Measurements from ENCODE around the gene FCGR1A. TPM values are rescaled to one million over a fixed set of nuclear protein-coding genes. Genes with fewer than 3 reads are reported as not detected.
"Not testable (repeated sequence)": the region's sequence is repeated elsewhere in the genome, so short reads cannot be mapped to it uniquely, and the experiment has no call there.

Gene FCGR1A
- 10 to 100 TPM in 1 of 6 experiments, 1 to 10 TPM in 5; 1.3 to 15.9 (median 3.6) TPM for total RNA-seq
- long read RNA-seq = 0 reads

DNA sequence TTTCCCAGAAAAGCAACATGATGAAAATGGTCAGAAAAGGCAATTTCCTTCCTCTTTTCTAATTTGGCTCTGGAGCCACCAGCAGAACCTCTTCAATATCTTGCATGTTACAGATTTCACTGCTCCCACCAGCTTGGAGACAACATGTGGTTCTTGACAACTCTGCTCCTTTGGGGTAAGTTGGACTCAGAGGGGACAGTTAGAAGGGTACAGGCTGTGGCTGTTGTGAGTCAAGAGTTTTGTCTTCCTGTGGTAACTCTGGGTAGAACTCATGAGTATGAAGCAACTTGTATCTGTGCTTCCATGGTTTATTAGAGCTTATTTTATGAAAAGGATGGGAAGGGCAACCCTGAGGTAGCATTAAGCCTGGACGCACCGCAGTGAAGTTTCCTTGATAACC lies at the start of gene FCGR1A:
TSS of gene FCGR1A (plus strand) at position 95 of the 400 bp plus-strand sequence. CDS start at position 145, 50 bp downstream.
- DNase-seq; H3K9me3 ChIP-seq; intact Hi-C loops (cut with DNase I); H3K27me3 ChIP-seq; H3K4me1 ChIP-seq; H3K27ac ChIP-seq; H3K36me3 ChIP-seq; H3K4me3 ChIP-seq: not testable (repeated sequence)
- peak in 2 of 4 donors; percentile 19 to 32 for ATAC-seq
- WGBS (ENCODE audit: insufficient coverage, low coverage, low lambda C conversion rate, missing lambda C conversion rate) = no CpG with 5 or more reads among the region's 2 CpGs

DNA sequence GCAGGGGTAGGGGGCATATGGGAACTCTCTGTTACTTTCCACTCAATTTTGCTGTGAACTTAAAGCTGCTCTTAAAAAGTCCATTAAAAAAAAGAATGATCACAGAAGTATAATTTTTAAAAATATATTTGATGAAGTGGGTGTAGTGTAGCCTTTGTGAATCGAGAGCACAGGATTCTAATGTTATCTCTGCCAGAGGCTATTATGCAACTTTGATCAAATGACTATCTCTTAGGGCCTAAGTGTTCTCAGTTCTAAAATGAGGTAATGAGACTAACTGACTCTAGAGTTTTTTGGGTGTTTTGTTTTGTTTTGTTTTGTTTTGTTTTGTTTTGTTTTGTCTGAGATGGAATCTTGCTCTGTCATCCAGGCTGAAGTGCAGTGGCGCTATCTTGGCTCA lies 49.7 kb upstream of the FCGR1A start:
- H3K27me3 ChIP-seq; H3K4me1 ChIP-seq; H3K9me3 ChIP-seq; H3K4me3 ChIP-seq; intact Hi-C loops (cut with DNase I); H3K36me3 ChIP-seq; H3K27ac ChIP-seq; DNase-seq: not testable (repeated sequence)
- WGBS (ENCODE audit: insufficient coverage, low coverage, low lambda C conversion rate, missing lambda C conversion rate) = no CpG with 5 or more reads among the region's 2 CpGs
- ATAC-seq = peak in 2 of 4 donors; percentile 41 to 62

DNA sequence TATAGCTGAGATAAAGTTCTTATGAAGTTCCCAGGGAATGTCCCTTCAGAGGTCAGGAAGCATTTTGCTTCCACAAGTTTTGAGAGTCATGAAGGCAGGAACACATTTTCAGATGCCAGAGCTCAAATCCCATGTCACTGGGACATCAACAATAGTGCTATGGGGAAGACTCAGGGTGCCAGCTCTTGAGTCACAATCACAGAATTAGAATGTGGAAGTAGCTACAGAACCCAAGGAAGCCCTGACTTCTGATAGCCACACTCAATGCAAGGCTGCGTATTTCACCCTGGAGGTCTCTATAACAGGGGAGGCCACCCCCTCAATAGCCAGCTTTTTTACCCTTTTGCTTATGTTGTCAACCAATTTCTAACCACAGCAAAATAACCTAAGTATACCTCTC lies 47.8 kb upstream of the FCGR1A start:
- no CpG with 5 or more reads among the region's 1 CpG for WGBS (ENCODE audit: insufficient coverage, low coverage, low lambda C conversion rate, missing lambda C conversion rate)
- H3K4me3 ChIP-seq; H3K4me1 ChIP-seq; intact Hi-C loops (cut with DNase I); H3K27ac ChIP-seq; H3K27me3 ChIP-seq; H3K9me3 ChIP-seq; DNase-seq; H3K36me3 ChIP-seq: not testable (repeated sequence)
- ATAC-seq = peak in 2 of 4 donors; percentile 65 to 79

DNA sequence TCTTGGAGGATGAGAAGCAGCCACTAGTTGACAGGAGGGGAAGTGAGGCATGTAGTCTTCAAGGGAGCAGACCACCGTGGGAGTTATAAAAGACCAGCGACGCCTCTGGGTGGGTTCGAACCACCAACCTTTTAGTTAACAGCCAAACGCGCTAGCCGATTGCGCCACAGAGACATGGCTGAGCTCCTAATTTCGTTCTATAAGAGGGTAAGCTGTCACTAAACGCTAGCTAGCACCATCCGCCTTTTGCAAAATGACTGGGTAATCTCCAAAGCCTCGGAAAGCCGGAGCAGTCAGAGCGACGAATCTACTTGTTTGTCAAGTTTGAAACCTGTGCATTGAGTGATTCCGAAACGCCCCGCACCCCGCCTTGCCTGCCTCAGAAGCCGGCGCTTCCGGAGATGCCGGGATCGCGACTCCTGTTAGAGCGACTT lies 42.3 kb upstream of the FCGR1A start:
- ATAC-seq = not testable (repeated sequence)

DNA sequence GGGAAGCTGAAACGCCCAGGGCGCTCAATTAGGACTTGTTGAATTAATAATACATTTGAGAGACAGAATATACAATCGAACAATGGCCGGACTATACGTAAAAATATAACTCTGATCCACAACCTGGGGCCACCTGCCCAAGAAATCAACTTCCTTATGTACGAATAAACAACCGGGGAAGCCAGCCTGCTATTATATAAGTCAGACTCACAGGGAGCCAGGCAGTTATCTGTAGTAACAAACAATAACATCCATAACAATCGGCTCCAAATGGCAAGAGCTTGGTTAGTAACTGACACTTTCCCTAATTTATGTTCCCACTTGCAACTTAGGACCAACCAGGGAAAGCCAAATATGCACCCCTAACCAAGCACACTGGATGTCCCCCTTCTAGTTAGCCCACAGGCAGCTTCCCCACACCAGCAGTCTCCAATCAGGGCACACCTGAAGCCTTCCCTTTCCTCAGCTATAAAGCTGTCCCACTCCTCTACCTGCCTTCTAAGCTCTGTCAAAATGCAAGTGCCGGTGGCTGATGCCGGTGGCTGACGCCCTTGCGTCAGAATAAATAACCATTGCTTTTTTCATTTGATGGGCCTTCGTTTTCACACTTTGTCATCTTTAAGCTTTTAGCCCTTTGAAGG lies 41.8 kb upstream of the FCGR1A start:
- H3K27ac ChIP-seq; H3K4me1 ChIP-seq; H3K27me3 ChIP-seq; ATAC-seq; H3K9me3 ChIP-seq; intact Hi-C loops (cut with DNase I); H3K4me3 ChIP-seq; DNase-seq; H3K36me3 ChIP-seq: not testable (repeated sequence)
- WGBS (ENCODE audit: insufficient coverage, low coverage, low lambda C conversion rate, missing lambda C conversion rate) = no CpG with 5 or more reads among the region's 13 CpGs

More for the DNA sequence above, 42.3 kb upstream of the FCGR1A start:
- H3K36me3 ChIP-seq; H3K4me3 ChIP-seq; H3K9me3 ChIP-seq; H3K27ac ChIP-seq; intact Hi-C loops (cut with DNase I); H3K27me3 ChIP-seq; DNase-seq; H3K4me1 ChIP-seq: not testable (repeated sequence)
- no CpG with 5 or more reads among the region's 26 CpGs for WGBS (ENCODE audit: insufficient coverage, low coverage, low lambda C conversion rate, missing lambda C conversion rate)

DNA sequence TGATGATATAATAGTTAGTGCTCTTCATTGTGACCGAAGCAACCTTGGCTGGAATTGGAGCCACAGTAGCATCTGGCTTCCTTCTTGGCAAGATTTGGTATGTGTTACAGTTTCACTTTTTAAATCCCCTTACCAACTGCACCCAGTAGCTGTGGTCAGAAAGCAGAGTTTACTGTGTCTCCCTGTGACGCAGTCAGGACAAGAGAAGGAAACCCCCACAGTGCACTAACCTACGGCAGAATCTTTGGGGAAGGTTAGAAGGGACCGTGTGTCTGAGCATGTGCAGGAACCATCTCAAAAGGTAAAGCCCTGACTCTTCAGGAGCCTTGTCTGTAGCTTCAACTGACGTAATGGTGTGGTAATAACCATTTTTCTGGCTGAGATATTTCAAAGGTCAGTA lies 40.6 kb upstream of the FCGR1A start:
- ATAC-seq; H3K4me3 ChIP-seq; H3K27ac ChIP-seq; H3K9me3 ChIP-seq; H3K36me3 ChIP-seq; DNase-seq; intact Hi-C loops (cut with DNase I); H3K4me1 ChIP-seq; H3K27me3 ChIP-seq: not testable (repeated sequence)
- WGBS (ENCODE audit: insufficient coverage, low coverage, low lambda C conversion rate, missing lambda C conversion rate) = no CpG with 5 or more reads among the region's 5 CpGs

DNA sequence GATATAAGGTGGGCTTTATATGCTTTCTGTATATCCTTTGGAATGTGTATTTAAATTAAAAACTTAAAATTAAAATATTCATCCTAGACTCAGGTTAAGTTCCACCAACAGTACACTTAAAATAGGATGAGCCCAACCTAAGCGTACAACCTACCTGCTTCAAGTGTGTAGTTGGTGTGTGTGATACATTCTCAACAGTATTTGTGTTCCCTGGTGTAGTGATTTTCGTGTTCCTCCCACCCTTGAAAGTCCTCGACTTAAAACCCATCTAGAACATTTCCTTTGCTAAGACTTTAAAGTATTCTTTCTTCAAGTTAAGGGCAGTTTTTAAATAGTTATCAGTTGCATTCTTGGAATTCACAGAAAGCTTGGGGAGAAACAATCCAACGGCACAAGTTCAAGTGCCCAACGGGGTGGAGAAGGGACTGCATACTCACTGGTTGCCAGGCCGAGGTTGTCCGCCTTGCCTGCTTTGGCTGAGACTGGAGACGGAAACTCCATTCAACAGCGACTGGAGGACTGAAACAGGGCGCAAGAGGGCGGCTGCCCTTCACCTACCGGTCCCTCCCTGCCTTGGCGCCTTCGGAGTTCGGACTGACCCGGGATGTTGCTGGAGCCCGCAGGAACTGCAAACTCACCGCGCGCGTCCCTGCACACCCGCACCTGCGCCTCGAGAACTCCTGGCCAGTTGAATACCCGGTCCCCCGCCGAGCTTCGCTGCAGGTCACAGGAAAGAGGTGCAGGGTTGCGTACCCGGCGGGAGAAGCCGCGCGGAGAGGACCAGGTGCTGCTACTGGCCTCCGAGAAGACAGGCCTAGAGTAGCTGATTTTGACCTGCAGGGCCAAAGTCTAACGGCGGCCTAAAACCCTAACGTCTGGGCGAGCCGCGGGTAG lies 35.8 kb upstream of the FCGR1A start:
- H3K4me1 ChIP-seq; H3K9me3 ChIP-seq; H3K27me3 ChIP-seq; H3K4me3 ChIP-seq; H3K27ac ChIP-seq; intact Hi-C loops (cut with DNase I); H3K36me3 ChIP-seq: not testable (repeated sequence)
- DNase-seq (peak; percentile 23 to 58 (median 44)), ATAC-seq (peak; percentile 16 to 56 (median 52))
- WGBS (ENCODE audit: insufficient coverage, low coverage, low lambda C conversion rate, missing lambda C conversion rate) = 68% methylated on average over 3 of the region's 41 CpGs

DNA sequence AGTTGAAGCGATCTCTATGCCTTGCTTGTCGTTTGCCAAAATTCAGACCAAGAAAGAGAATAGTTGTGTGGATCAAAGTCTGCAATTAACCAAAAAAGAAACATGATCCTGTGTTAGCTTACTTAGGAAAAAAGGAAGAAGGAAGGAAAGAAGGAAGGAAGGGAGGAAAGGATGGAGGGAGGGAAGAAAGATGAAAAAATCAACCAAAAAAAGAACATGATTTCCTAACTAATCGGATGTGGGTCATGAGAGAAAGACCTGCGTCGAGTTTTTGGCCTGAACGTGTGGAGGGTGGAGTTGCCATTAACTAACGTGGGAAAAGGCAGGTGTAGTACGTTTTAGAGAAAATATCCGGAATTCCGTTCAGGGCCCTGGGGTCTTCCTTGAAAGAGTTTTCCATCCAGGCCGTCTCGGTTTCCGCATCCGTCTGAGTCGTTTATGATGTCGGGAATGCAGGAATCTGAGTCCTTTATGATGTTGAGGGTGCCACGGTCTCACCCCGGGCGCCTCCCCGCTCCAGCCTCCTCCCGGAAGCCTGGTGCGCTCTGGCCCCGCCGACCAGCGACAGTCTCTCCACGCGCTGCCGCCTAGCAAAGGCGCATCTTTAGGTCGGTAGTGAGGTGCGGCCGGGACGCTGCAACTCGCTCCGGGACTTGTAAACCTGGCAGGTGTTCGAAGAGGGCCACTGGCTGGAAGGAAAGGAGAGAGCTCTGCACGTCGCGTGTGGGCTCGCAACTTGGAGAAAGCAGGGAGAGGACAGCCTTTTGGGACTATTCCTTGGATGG lies 34.9 kb upstream of the FCGR1A start:
- H3K27me3 ChIP-seq; H3K27ac ChIP-seq; intact Hi-C loops (cut with DNase I); H3K36me3 ChIP-seq; H3K4me3 ChIP-seq; H3K4me1 ChIP-seq; H3K9me3 ChIP-seq; DNase-seq: not testable (repeated sequence)
- ATAC-seq = peak in 3 of 4 donors; percentile 33 to 54 (median 52)
- WGBS (ENCODE audit: insufficient coverage, low coverage, low lambda C conversion rate, missing lambda C conversion rate) = 10% methylated on average over 7 of the region's 40 CpGs

DNA sequence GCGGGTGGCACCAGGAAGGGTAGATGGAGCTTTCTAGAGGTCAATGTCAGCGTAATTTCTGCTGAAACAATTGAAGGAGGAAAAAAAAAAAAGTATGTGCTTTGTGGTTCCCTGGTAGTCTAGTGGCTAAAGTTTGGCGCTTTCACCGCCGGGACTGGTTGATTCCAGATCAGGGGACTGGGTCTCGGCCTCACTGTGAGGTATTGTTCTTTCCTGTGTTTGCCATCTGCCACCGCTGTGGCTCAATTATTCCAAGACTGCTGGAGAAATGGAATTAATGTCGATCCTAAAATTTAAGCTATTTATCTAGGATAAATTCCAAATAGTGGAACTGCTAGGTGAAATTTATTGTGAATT lies 34.4 kb upstream of the FCGR1A start:
- ATAC-seq; H3K27me3 ChIP-seq; H3K4me1 ChIP-seq; H3K36me3 ChIP-seq; H3K27ac ChIP-seq; H3K9me3 ChIP-seq; H3K4me3 ChIP-seq; DNase-seq; intact Hi-C loops (cut with DNase I): not testable (repeated sequence)
- 6% methylated on average over 2 of the region's 8 CpGs for WGBS (ENCODE audit: insufficient coverage, low coverage, low lambda C conversion rate, missing lambda C conversion rate)

DNA sequence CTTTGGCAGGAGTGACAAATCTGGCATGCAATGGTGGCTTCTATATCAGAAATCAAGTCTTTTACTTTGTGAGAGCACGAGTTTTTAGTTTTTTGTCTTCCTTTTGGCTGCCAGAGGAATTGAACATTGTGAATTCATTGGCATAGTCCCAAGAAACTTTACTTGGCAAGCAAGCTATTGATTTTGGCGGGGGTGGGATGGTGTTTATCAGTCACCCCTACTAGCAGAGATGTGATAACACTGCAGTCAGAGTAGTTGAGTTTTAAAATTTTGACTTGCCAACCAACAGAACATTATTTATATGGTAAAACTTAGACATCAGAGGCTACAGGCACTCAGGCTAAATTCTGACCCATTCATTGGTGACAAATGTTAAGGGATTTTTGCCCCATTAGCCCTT lies 31.9 kb upstream of the FCGR1A start:
- DNase-seq; H3K27ac ChIP-seq; H3K27me3 ChIP-seq; H3K4me3 ChIP-seq; H3K9me3 ChIP-seq; H3K36me3 ChIP-seq; intact Hi-C loops (cut with DNase I); H3K4me1 ChIP-seq: not testable (repeated sequence)
- WGBS (ENCODE audit: insufficient coverage, low coverage, low lambda C conversion rate, missing lambda C conversion rate) = 8% methylated on average over 2 of the region's 2 CpGs
- ATAC-seq = peak; percentile 44 to 71 (median 60)

DNA sequence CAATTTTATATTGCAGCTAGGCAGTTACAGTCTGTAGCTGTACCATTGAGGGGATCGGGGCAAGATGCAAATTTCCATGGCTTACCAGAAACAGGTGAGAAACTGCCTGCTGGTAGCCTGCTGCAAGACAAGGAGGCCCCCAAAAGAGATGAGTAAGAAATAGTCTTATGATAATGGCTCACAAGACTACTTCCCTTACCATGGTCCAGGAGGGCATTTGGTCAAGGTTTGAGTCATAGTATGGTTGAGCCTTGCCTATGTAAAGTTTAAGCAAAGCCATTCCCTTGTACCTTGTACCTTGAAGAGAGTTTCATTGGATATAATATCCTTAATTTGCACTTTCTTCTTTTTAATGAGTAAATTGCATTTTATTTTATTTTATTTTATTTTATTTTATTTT lies 30.3 kb upstream of the FCGR1A start:
- no CpG with 5 or more reads among the region's 1 CpG for WGBS (ENCODE audit: insufficient coverage, low coverage, low lambda C conversion rate, missing lambda C conversion rate)
- ATAC-seq; H3K4me3 ChIP-seq; intact Hi-C loops (cut with DNase I); DNase-seq; H3K27ac ChIP-seq; H3K9me3 ChIP-seq; H3K4me1 ChIP-seq; H3K36me3 ChIP-seq; H3K27me3 ChIP-seq: not testable (repeated sequence)
